ENCODE measurements around the gene MLLT3.

DNA sequence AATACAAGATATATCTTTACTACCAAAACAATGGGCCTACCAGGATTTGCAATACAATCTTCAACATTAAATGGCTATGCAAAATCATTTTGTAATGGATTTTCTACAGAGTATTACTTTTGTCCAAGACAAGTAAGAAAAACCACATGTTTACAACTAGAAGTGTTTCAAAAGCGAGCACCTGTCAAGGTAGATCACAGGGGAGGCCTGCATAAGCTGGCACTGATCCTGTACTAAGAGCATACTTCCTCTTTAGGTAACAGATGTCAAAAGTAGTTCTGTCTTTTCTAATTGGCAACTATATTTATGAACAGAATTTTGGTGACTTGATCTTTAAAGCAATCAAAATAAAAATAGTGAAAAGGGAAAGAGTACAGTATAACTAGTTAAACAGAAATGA lies 249.0 kb downstream of the MLLT3 start:
- TF ChIP-seq ESRRG (CRISPR knock-in tag; IDR thresholded peaks at IDR 0.05), result no peak
- TF ChIP-seq PATZ1 (CRISPR knock-in tag; IDR thresholded peaks at IDR 0.05; ENCODE audit: borderline replicate concordance), result no peak
- TF ChIP-seq ARNTL (CRISPR knock-in tag; IDR thresholded peaks at IDR 0.05; ENCODE audit: borderline replicate concordance, low read depth), result no peak

All from SK-N-SH treated with all-trans-retinoic acid at 6 μM for 48 hours (cell line).